A673 (cell line): Measurements from ENCODE around the gene SEC63.

ENCODE experiments used
- CTCF ChIP-seq: fragments of 300-800, 200-600 bp; sonication (generic); conservative IDR thresholded peaks from 2 replicates; pipeline ENCODE4 v1.5.1; 2017; ENCODE audit warnings: low read depth, mild to moderate bottlenecking, antibody characterized with exemption, low read length, moderate library complexity, mixed read lengths
- EZH2 ChIP-seq: fragments of 200-600 bp; sonication (generic); IDR thresholded peaks from 2 replicates; pipeline ENCODE4 v1.6.1; 2017; ENCODE audit warnings: borderline replicate concordance, low read depth, mild to moderate bottlenecking, mixed read lengths, antibody characterized with exemption, low read length; ENCODE audit not compliant: poor library complexity, severe bottlenecking

DNA sequence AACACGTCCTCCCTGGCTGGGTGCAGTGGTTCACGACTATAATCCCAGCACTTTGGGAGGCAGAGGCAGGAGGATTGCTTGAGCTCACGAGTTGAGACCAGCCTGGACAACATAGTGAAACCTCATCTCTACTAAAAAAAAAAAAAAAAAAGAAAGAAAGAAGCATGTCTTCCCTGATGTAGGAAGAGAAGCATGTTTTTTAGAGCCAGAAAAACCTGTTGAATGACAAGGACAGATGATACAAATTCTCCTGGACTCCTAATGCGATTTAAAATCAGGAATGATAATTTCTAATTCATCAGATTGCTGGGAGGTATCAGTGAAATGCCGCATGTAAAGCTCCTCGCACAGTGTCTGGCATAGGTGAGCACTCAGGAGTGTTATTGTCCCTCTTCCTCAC is 23.7 kb upstream of the SEC63 start:
- no peak for TF ChIP-seq CTCF
- no peak for TF ChIP-seq EZH2
